DMS153 treated with DMSO at 0.1 percent for 48 hours (cell line): Measurements from ENCODE around the gene WASHC3.
"Not testable (repeated sequence)": the region's sequence is repeated elsewhere in the genome, so short reads cannot be mapped to it uniquely, and the experiment has no call there.

Source experiments
- DNase-seq: peaks from one replicate; lab custom pipeline; 2025; ENCODE audit not compliant: unreplicated experiment; lab: John Stamatoyannopoulos, UW

WASHC3 gene, protein sequence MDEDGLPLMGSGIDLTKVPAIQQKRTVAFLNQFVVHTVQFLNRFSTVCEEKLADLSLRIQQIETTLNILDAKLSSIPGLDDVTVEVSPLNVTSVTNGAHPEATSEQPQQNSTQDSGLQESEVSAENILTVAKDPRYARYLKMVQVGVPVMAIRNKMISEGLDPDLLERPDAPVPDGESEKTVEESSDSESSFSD

DNA sequence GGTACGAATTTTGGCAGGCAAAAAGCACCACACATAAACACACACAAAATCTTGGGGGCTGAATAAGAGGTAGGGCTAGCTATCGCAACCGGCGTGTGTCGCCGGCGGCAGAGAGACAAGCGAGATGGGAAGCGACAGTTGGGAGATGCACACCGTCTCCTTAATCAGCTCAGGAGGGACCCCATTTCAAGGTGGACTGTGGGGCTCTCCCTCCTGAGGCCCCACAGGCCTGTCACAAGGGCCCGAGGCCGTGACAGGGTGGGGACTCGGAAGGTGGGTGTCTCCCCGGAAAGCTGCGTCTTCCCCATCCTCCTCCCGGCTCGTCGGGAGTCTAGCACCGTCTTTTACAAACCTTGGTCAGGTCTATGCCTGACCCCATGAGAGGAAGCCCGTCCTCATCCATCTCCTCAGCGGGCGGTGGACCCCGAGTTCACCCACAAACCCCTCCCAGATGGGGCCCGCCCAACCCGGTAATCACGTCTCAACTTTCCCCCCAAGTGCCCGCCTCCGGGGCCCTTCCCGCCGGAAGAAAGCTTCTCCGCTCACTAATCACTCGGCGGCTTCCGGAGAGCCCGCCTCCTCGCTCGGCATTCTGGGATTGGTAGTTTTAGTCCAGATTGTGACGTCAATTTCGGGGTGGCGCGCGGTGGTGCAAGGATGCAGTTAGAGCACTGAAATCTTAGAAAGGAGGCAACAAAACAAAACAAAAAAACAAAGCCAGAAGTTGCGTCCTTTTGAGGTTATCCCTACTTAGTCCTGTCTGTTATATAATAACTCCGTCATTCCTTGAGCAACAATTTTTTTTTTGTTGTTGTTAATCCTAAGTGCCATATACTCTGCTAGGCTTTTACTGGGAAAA is at the start of gene WASHC3:
Gene WASHC3, minus strand, starts transcription at position 432 of the 859 bp plus-strand sequence. Its CDS starts 29 bp downstream, at position 403.
- peak; percentile 81 for DNase-seq

DNA sequence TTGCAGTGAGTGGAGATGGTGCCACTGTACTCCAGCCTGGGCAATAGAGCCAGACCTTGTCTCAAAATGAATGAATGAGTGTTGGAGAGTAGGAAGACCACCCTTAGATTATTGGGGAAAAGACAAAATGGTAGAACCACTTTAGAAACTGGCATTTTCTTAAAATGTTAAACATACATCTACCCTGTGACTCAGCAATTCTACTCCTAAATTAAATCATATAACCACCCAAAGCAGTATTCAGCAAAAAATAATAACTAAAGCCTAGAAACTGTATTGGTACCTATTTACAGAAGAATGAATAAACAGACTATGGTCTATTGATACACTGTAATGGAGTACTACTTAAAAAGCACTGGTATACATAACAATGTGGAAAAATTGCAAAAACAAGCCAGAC is 49.0 kb upstream of the WASHC3 start:
- no peak for DNase-seq

- no peak for DNase-seq
Measured at GRCh38 chr12:102107970-102108369, 46.2 kb upstream of the WASHC3 start.

DNA sequence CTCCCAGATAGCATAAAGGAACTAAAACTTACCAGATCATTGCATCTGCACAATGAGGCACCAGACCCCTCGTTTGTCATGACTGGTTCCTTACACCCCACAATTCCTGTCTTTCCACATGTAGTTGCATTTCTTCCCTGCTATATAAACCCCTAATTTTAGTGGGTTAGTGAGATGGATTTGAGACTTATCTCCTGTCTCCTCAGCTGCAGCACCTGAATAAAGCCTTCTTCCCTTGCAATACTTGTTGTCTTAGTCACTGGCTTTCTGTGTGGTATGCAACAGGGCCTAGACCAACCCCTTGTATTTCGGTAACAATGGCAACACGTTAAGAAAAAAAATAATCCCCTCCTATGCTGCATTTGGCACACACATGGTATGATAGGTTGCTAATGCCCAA is 45.1 kb upstream of the WASHC3 start:
- no peak for DNase-seq

- no peak for DNase-seq
Measured at GRCh38 chr12:102096855-102097254, 35.1 kb upstream of the WASHC3 start.

DNA sequence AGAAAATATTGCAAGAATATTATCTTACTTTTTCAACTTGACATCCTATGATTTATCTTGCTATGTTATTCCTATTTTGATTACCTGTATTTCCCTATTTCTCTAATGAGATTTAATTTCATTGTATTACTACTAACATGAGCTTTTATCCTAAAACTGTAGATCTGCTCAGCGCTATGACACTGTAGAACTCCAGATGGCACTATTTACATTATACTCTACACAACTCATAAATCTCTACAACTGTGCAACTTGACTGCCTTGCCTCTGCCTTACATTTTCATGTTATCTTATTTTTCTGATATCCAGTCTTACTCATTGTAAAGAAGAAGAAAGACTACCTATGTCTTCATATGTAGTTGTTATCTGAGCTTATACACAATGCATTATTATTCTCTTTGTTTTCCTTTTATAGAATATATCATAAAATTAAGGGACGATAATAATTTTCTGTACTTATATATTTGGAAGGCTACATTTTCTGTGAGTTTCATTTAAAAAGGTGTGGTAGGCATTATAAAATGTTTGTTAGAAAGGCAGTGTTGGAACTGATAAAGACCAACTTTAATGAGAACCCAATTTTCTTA is 34.0 kb upstream of the WASHC3 start:
- peak; percentile 41 for DNase-seq

DNA sequence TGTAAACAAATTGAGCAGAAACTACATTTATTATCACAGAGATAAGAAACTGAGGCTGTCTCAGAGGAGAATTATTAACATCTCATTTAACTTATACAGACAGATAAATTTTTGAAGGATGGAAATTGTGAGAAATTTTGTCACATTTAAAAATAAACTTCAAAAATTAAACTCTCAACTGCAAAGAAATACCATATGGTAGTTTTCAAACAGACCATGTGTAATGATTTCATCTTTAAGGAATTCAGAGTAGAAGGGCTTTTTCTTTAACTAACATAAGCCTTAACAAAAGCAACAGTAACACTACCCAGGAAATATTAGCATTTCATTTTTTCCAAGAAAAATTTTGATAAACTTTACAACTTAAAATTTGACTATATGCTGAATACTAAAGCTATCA is 31.5 kb upstream of the WASHC3 start:
- no peak for DNase-seq

- DNase-seq: not testable (repeated sequence)
Measured at GRCh38 chr12:102089228-102089835, 27.5 kb upstream of the WASHC3 start.

GRCh38 chr12:102080842-102081241 is 19.1 kb upstream of the WASHC3 start:
- no peak for DNase-seq

DNA sequence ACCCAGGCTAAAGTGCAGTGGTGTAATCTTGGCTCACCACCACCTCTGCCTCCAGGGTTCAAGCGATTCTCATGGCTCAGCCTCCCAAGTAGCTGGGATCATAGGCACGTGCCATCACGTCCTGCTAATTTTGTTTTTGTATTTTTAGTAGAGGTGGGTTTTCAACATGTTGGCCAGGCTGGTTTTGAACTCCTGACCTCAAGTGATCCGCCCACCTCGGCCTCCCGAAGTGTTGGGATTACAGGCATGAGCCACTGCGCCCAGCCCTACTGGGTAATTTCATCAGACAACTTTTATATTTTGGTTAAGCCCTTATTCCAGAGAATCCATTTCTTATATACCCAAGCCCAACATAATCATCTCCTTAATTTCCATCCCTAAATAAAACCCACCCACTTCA is 10.3 kb upstream of the WASHC3 start:
- DNase-seq: not testable (repeated sequence)

DNA sequence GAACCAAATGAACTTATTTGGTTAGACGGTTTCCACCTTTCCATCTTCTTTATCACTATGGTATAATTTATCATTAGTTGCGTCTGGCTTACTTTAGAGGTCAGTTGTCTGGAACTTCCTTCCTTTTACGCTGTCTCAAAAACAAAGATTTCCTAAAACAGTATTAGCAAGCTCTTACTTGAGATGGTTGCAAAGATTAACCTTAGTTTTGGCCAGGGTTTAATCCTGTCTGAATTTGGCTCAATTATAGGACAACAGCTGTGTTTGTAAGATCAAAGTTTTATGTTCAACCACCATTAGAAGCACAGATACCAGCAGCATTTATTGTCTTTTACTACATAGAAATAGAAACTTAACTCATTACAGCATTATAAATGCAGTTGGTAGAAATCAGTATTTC is 7.9 kb upstream of the WASHC3 start:
- DNase-seq: no peak

DNA sequence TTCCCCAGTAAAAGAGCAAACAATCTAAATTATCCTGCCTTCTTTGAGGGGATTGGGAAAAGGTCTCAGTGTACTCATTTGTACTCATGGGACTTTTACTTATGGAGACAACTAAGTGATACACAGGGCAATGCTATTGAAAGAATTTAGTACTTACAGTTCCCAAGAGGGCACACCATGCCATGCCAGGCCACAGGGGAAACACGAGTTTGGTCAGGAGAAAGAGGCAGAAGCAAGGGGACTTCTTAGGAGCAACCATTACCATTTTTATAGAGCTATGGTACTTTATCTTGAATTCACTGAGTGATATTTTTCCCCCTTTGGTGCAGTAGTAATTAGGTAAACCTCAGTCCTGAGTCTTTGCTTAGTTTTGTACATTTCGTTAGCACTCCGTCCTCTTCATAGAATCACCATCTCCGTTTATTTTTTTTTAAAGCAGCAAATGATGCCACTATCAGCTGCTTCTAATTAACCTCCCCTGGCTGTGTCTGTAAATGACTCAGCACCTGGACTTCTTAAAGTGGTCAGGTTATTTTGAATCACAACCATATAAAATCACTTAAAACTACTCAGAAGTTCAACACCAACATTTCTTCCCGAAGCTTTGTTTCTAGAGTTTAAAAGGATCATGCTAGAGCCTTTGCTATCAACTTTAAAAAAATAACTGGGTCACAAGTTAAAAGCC is 5.9 kb upstream of the WASHC3 start:
- DNase-seq: no peak

DNA sequence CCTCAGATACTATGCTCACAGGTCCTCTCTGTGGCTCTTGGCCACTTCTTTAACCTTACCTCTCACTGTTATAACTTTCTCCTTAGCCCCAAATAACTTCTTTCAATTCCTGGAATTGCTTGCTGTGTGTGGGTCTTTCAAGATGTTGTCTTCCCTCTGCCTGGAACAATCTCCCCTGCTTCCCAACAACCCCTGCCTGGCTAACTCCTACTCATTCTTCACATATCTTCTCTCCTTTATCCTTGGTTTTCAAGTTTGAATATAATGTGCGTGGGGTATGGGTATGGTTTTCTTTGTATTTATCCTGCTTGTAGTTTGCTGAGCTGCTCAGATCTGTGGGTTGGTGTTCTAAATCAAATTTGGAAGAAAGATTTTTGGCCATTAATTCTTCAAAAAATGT is 2.7 kb upstream of the WASHC3 start:
- DNase-seq: no peak

GRCh38 chr12:102063069-102063468 is 1.3 kb upstream of the WASHC3 start:
- no peak for DNase-seq

- no peak for DNase-seq
Measured at GRCh38 chr12:102062419-102062806, 622 bp upstream of the WASHC3 start.

- DNase-seq: no peak
Measured at GRCh38 chr12:102061096-102061559, 663 bp downstream of the WASHC3 start.

DNA sequence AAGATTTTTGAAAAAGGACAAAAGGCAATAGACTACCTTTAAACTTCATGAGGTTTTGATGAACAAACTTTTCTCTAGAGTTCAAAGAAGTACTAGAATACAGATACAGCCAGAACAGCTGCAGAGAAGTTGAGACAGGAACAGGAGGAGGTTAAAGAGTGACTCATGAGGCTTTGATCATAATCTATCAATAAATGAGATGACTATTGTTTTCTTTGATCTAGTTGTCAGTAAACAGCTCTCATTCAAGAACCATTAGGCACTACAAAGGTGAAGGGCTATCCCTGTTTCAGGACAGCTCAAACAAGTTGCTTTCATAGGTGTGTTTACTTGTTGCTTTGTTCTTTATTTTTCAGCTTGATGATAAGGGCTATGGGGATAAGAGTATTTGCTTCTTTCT is 2.4 kb downstream of the WASHC3 start:
- no peak for DNase-seq

GRCh38 chr12:102054345-102054744 is 7.4 kb downstream of the WASHC3 start:
- no peak for DNase-seq

DNA sequence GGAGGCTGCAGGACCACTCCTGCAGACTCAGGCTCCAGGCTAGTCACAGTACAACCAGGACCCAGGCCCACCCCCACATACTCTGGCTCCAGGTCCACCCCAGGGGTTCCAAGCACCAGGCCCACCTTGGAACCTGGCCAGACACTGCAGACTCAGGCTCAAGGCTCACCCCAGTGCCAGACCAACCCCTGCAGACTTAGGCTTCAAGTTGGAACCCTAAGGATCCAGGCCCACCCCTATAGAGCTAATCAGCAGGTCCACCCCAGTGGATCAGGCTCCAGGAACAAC is 8.8 kb downstream of the WASHC3 start:
- DNase-seq: no peak

GRCh38 chr12:102052192-102053061 is 9.4 kb downstream of the WASHC3 start:
- DNase-seq: no peak
